Endodermal cell (in vitro differentiated cells): Measurements from ENCODE around the gene TPSD1. TPM values are rescaled to one million over a fixed set of nuclear protein-coding genes. Genes with fewer than 3 reads are reported as not detected.

Experiments used
- DNase-seq: peaks from one replicate; pipeline ENCODE4 v3.0.0-alpha.2; 2017
- H3K27ac ChIP-seq: 2 replicates; pipeline ENCODE4 v1.5.1; 2013; ENCODE audit warnings: mild to moderate bottlenecking, low read depth, low read length, moderate library complexity
- H3K27me3 ChIP-seq: 2 replicates; pipeline ENCODE4 v1.6.1; 2013; ENCODE audit warnings: mild to moderate bottlenecking, low read length, moderate library complexity; ENCODE audit not compliant: insufficient read depth, control insufficient read depth, poor library complexity, severe bottlenecking
- H3K36me3 ChIP-seq: 2 replicates; pipeline ENCODE4 v1.7.0; 2013; ENCODE audit warnings: mild to moderate bottlenecking, low read length, moderate library complexity; ENCODE audit not compliant: control insufficient read depth, insufficient read depth
- H3K4me1 ChIP-seq: one replicate; pipeline ENCODE4 v1.7.0; 2013; ENCODE audit warnings: low read length; ENCODE audit not compliant: control insufficient read depth, insufficient read depth
- H3K4me3 ChIP-seq: 2 replicates; pipeline ENCODE4 v1.5.1; 2013; ENCODE audit warnings: mild to moderate bottlenecking, low read length, moderate library complexity
- H3K9ac ChIP-seq: 2 replicates; pipeline ENCODE4 v1.6.1; 2013; ENCODE audit warnings: mild to moderate bottlenecking, low read length, moderate library complexity; ENCODE audit not compliant: poor library complexity, severe bottlenecking; ENCODE audit errors: extremely low read depth
- H3K9me3 ChIP-seq: 2 replicates; pipeline ENCODE4 v1.6.1; 2013; ENCODE audit warnings: mild to moderate bottlenecking, low read length, moderate library complexity; ENCODE audit not compliant: control insufficient read depth
- H3K27ac Mint-ChIP-seq: 2 replicates; pipeline ENCODE4 v1.8.0; 2020; ENCODE audit warnings: mixed read lengths
- H3K27me3 Mint-ChIP-seq: 2 replicates; pipeline ENCODE4 v1.8.0; 2021; ENCODE audit warnings: mild to moderate bottlenecking, mixed read lengths; ENCODE audit not compliant: insufficient read depth
- H3K36me3 Mint-ChIP-seq: 2 replicates; pipeline ENCODE4 v1.8.0; 2020; ENCODE audit warnings: low read depth, mixed read lengths
- H3K4me1 Mint-ChIP-seq: 2 replicates; pipeline ENCODE4 v1.8.0; 2020; ENCODE audit warnings: mixed read lengths
- H3K4me3 Mint-ChIP-seq: 2 replicates; pipeline ENCODE4 v1.8.0; 2020; ENCODE audit warnings: mild to moderate bottlenecking, moderate library complexity, mixed read lengths
- H3K9me3 Mint-ChIP-seq: 2 replicates; pipeline ENCODE4 v1.8.0; 2020; ENCODE audit warnings: mild to moderate bottlenecking, mixed read lengths
- CTCF ChIP-seq: fragments of 200-600 bp; sonication (generic); conservative IDR thresholded peaks from 2 replicates; pipeline ENCODE4 v1.5.0; 2021; ENCODE audit warnings: antibody characterized with exemption, mild to moderate bottlenecking
- WGBS, 2 experiments: methylation state at CpG; one replicate each; pipeline versions ENCODE4 v1.1.5 to v1.1.7; 2013; ENCODE audit warnings: missing lambda C conversion rate in 2 of 2, mixed read lengths in 1 of 2; ENCODE audit not compliant: insufficient coverage in 1 of 2, insufficient read length in 1 of 2; 5-methylcytosine and 5-hydroxymethylcytosine counted together
- total RNA-seq, 2 donors: library from RNA; stranded (reverse); fragmentation: NEBNext Ultra II Directional in 1 of 2; extraction: Animal tissue kit (Norgen Biotek cat#: 25700) in 1 of 2; gene quantifications; 2 replicates in 1 of 2; 3 replicates in 1 of 2; pipeline ENCODE4 v1.2.1, GENCODE V29; 2021

The TPSD1 gene
- total RNA-seq, 2 donors from 2014 or later: not detected

- 93 to 97% methylated on average over 12 to 22 of the region's 22 CpGs for WGBS, 2 experiments
- H3K36me3 Mint-ChIP-seq: peaks cover 18% of the 10 kb centered on the region
Measured at GRCh38 chr16:1208239-1208830, 47.5 kb upstream of the TPSD1 start.

GRCh38 chr16:1209081-1209480, 46.8 kb upstream of the TPSD1 start:
- H3K4me1 ChIP-seq: no peaks in the 10 kb centered on the region
- Mint-ChIP-seq H3K27ac (no peak overlapping the region), H3K27me3 (no peaks in the 10 kb centered on the region), H3K36me3 (peaks cover 15% of the 10 kb centered on the region), H3K9me3 (no peaks in the 10 kb centered on the region), H3K4me1 (no peaks in the 10 kb centered on the region), H3K4me3 (no peak overlapping the region)
- DNase-seq: no peak
- no peaks in the 10 kb centered on the region for H3K9me3 ChIP-seq
- H3K27ac ChIP-seq: no peak overlapping the region
- H3K36me3 ChIP-seq: peaks cover 7% of the 10 kb centered on the region
- WGBS, 2 experiments: 95 to 96% methylated on average over 26 to 43 of the region's 43 CpGs
- no peak for TF ChIP-seq CTCF
- H3K27me3 ChIP-seq: no peaks in the 10 kb centered on the region
- no peak overlapping the region for H3K4me3 ChIP-seq
- H3K9ac ChIP-seq: no peak overlapping the region

More at GRCh38 chr16:1208239-1208830, 47.5 kb upstream of the TPSD1 start:
- Mint-ChIP-seq H3K9me3 (no peaks in the 10 kb centered on the region), H3K27me3 (no peaks in the 10 kb centered on the region), H3K4me1 (no peaks in the 10 kb centered on the region), H3K27ac (no peak overlapping the region), H3K4me3 (no peak overlapping the region)
- H3K4me1 ChIP-seq: no peaks in the 10 kb centered on the region
- DNase-seq: no peak
- H3K9me3 ChIP-seq: no peaks in the 10 kb centered on the region
- no peak overlapping the region for H3K9ac ChIP-seq
- peaks cover 7% of the 10 kb centered on the region for H3K36me3 ChIP-seq
- H3K27ac ChIP-seq: no peak overlapping the region
- TF ChIP-seq CTCF: no peak
- no peak overlapping the region for H3K4me3 ChIP-seq
- no peaks in the 10 kb centered on the region for H3K27me3 ChIP-seq

- no peaks in the 10 kb centered on the region for H3K9me3 ChIP-seq
- DNase-seq: no peak
- 89 to 97% methylated on average over 8 to 23 of the region's 23 CpGs for WGBS, 2 experiments
- no peak overlapping the region for H3K27ac ChIP-seq
- Mint-ChIP-seq H3K27ac (no peak overlapping the region), H3K9me3 (no peaks in the 10 kb centered on the region), H3K4me1 (no peaks in the 10 kb centered on the region), H3K4me3 (no peak overlapping the region), H3K36me3 (peaks cover 11% of the 10 kb centered on the region), H3K27me3 (no peaks in the 10 kb centered on the region)
- H3K27me3 ChIP-seq: no peaks in the 10 kb centered on the region
- peaks cover 7% of the 10 kb centered on the region for H3K36me3 ChIP-seq
- no peak overlapping the region for H3K9ac ChIP-seq
- no peak overlapping the region for H3K4me3 ChIP-seq
- H3K4me1 ChIP-seq: no peaks in the 10 kb centered on the region
- TF ChIP-seq CTCF: no peak
Measured at GRCh38 chr16:1210461-1210860, 45.4 kb upstream of the TPSD1 start.
